Suppressor macrophage treated with lipopolysaccharide for 4 hours (primary cell): ENCODE results near the gene NR3C2.

ENCODE experiments used
- DNase-seq: peaks from one replicate; pipeline ENCODE4 v3.0.0-alpha.2; 2020

Gene NR3C2

DNA sequence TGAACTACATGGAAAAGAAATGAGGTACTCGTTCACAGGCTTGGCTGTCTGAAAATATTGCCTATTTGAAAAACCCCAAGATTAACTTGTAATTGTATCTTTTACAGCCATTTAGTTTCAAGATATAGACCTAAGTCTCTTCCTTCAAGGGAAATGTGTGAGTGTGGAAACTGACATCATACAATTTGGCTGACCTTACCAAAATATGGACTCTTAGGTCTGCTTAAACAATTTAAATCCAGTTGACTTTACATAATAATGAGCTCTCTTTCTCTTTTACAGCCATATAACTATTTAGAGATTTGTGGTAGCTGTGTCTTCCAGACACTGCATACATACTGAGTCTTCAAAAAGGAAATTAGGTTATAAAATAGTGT lies 186.9 kb downstream of the NR3C2 start:
- DNase-seq = no peak

DNA sequence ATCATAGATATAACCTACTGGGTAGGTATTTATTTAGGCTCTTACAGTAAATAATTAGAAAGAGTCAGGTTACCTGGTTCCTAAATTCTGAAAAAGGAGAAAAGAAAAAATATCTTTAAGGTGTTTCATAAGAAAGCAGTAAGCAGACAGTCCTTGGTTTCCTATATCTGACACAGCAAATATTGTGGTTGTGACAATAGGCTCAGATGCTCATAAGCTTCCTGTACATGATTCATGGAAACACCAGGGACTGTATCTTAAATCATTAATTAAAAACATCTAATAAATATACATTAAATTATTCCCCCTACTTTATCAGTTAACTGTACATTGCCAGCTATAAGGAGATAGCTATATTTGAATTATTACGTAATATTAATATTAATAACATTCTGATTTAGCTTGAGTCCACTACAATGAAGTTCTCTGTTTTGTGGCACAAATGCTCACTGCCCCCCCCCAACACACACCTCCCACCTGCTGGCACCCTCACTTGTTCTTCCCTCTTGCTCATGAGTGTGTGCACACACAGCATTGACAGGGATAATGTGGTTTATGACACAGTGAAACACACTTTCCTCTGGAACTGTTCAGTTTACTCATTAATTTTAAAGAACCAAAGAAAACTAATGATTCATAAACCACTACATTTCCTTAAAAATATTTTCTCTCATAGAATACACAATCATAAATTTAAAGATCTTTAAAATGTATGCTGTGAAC lies 187.4 kb downstream of the NR3C2 start:
- no peak for DNase-seq

GRCh38 chr4:148253768-148254167 lies 188.4 kb downstream of the NR3C2 start:
- no peak for DNase-seq

- no peak for DNase-seq
These were observed 193.4 kb downstream of the NR3C2 start for GRCh38 chr4:148248824-148249223.

DNA sequence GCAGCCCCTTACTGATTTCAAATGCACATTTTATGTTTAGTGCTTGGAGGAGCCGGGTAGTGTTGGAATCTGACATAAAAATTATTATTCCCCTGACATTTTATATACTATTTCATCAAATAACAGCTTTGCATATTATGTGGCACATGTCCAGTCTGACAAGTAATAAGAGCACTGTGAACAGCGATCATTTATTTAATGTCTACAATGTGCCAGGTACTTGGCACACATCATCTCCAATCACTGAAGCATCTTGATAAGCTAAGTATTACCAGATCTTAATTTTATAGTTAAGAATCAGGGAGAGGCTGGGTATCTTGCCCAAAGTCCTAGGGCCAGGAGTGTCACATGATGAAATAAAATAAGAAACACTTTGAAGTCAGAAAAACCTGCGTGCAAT lies 197.2 kb downstream of the NR3C2 start:
- no peak for DNase-seq

GRCh38 chr4:148243837-148244236 lies 198.4 kb downstream of the NR3C2 start:
- no peak for DNase-seq

- DNase-seq = no peak
These were observed 202.0 kb downstream of the NR3C2 start for GRCh38 chr4:148240241-148240640.

GRCh38 chr4:148239494-148239985 lies 202.7 kb downstream of the NR3C2 start:
- DNase-seq = no peak

- DNase-seq = no peak
These were observed 203.3 kb downstream of the NR3C2 start for GRCh38 chr4:148238811-148239493.

GRCh38 chr4:148238086-148238485 lies 204.1 kb downstream of the NR3C2 start:
- DNase-seq = no peak

DNA sequence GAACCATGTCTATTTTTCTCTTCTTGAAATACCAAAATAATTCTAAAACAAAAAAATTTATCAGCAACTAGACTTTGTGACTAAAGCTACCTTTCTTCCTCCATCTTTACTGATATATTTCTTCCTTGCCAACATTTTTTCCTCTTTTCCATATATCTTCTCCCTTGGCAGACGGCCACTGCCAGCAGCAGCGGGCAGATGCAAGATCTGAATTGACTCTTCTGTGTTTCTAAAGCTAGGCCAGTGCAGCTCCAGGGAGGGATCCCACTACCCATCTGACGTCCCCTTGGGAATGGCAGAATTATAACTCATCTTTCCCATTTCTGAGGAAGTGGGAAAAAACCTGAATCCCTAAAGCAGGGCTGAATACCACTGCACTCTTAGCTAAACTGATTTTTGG lies 206.4 kb downstream of the NR3C2 start:
- DNase-seq = no peak

DNA sequence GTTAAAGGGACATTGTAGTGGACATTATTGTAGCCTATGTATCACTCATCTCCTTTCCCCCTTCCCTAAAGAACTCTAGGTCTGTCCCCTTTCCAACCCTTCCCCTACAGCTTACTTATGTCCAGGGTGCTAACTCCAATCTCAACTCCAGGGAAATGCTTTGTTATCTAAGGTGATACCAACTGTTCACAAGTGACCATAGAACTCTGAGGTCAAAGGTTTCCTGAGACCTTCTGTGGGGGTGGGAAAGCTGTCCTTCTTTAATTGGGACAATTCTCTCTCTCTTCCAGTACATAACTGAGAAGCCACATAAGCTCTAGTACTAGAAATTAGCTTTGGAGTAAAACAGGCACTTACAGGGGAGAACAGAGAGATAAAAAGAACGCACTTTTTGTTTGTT lies 212.4 kb downstream of the NR3C2 start:
- DNase-seq = no peak

DNA sequence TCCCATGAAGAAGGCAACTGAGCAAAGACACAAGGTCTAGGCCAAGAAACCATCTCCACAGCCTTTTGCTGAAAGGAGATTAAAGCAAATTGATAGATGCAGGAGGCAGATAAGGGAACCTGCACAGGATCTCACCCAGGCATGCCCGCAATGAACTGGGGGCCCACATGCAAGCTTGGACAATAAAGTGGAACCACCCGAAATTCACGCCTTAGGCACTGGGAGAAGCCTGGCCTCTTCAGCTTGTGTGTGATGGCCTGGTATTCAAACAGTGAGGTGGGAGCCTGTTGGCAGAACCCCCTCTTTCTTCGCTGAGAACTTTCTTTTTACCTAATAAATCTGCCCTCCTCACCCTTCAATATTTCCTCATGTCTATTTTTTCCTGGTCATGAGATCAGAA lies 213.2 kb downstream of the NR3C2 start:
- no peak for DNase-seq

DNA sequence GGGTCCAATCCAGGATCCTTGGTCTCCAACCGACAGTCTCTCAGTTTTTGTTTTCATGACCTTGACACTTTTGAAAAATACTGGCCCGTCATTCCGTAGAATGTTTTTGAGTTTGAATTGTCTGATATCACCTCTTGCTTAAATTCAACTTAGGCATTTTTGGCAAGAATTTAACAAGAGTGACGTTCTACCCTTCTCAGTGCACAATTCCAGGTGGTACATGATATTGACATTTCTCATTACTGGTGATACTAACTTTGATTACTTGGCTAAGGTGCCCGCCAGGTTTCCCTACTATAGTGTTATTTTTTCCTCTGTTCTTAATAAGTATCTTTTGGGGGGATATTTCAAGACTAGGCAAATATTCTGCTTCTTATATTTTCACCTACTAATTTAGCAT lies 215.1 kb downstream of the NR3C2 start:
- no peak for DNase-seq

DNA sequence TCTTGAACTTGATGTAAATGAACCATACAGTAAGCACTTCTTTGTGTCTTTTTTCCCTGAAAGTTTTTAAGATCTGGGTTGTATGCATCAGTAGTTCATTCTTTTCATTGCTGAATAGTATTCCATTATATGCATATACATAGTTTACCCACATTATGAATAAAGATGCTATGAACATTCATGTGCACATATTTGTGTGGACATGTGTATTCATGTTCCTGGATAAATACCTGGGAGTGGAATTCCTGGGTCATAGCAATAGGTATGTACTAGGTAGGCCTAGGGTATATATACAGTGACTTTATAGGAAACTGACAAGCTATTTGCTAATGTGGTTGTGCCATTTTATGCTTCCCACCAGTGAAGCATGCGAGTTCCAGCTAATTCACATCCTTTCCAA lies 215.9 kb downstream of the NR3C2 start:
- DNase-seq = no peak

DNA sequence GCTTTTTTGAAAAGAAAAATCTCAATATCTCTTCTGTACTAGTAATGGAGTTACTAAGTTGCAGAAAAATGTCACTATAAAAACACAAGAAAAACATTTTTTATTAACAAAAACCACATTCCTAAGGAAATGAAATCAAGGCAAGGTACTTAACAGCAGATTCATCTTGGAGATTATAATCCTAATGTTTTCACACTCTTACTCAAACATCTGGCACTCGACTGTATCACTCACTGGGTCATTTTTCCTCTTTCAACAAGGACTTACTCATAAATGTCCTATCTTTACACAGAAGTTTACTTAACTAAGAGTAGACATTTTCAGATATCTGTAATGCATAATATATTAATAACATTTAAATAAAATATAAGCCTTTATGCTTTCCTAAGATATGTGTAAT lies 216.6 kb downstream of the NR3C2 start:
- DNase-seq = no peak

DNA sequence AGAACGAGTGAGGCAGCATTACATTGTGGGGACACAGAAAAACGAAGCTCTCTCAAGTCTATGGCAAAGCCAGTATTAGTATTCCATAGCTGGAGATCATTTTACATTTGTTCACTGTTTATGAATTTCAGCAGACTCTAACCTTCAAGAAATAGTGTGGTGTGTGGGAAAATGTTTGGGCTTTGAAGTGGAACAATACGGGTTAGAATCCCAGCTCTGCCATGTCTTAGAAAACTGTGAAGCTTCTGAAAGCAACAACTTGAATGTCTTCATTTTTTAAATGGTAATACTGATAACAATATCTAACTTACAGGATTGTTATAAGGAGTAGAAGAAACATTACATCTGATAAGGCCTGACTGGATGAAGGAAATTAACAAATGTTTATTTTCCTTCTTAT lies 217.7 kb downstream of the NR3C2 start:
- DNase-seq = no peak

DNA sequence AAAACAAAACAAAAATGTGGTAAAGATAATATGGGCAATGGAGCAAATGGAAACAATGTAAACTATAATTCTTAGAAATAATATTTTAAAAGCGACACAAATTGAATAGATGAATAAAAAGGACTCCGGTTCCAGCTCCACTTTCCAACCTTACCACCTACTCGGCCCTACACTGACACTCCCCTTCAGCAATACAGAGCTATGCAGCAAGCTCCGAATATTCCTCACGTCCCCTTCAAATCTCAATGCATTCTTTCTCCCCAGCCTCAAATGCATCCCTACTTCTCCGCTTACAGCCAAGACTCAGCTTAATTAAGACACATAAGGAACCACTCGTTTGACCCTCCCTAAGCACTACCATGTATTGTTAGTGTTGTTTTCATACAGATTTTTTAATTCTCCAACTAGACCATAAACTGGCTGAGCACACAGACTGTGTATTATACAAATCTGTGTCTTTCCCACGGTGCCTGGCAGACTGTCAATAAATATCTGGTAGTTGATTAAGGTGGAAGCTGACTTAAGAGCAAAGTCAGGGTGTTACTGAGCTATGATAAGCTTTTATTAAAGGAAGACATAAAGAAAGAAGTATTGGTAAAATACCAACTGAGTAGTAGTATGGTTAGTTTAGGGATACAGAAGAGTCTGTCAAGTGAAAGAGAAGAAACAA lies 219.1 kb downstream of the NR3C2 start:
- DNase-seq = no peak

GRCh38 chr4:148216866-148217814 lies 225.1 kb downstream of the NR3C2 start:
- peak; percentile 32 for DNase-seq

DNA sequence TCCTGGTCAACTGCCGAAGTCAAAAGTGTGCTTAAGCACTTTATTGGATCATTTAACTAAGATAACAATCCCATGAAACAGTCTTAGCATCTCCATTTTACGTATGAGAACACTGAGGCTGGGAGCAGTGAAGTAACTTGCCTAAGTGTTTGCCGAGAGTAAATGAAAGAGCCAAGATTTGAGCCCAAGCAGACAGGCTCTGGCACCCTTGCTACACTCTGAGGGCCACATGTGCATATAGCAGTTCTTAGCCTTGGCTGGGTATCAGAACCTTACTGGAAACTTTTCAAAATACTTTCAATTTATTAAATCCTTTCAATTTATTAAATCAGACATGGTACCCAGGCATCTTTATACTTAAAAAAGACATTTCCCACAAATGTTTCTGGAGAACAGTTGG lies 225.9 kb downstream of the NR3C2 start:
- no peak for DNase-seq

DNA sequence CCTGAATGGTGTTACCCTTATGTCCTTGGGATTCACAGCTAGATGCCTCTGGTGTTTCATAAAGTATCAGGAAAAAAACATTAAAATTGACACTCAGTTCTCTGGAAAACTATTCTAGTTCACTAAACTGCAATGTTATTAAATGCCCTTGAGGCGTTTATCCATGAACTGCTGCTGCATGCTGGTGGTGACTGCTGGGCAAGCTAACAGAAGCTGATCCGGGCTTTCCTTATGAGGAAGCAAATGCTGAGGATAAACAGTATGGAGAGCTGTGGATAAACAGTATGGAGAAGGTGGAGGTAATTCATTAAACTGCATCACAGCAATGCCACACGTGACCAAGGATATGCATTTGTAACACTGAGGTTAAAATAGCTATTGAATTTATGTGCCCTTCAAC lies 227.0 kb downstream of the NR3C2 start:
- DNase-seq = no peak

DNA sequence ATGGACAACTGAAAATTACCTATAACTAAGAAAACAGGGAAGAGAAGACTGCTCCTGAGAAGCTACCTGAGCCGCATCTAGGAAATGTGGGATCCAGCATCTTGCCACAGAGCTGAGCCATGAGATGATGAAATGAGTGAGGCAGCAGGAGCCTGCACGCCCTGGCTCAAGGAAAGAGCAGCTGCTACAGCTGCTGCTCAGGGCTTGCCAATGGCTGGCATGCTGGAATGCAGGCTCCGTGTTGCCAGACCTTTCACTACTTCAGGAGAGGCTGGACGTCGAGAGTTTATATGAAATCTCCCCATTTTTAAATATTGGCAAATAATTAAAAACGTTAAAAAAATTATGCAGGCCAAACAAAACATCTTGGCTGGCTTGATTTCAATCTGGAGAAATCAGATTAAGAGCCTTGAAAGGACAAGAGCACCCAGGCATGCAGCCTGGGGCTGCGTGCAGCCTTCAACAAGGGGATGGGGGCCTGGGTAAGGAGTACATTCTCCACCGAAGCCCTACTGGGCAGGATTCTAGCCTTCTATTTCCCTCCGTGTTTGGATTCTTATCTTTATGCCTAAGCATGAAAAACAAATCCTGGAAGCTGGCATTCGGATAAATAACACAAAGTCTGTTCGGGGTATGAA lies 227.6 kb downstream of the NR3C2 start:
- DNase-seq = no peak
